ENCODE measurements around the gene SEPTIN10. TPM values are rescaled to one million over a fixed set of nuclear protein-coding genes. Genes with fewer than 3 reads are reported as not detected.

SEPTIN10 gene
- total RNA-seq, 2 donors from 2014 or later, result 41.5 to 69.8 TPM

GRCh38 chr2:109563288-109563687 lies 50.5 kb downstream of the SEPTIN10 start:
- Histone ChIP-seq H3K36me3 (no peaks in the 10 kb centered on the region), H3K9ac (ENCODE audit: low read depth in 2 of 2, low read length in 2 of 2) (no peak overlapping the region), H3K27ac (no peak overlapping the region), H3K27me3 (no peaks in the 10 kb centered on the region), H3K4me3 (no peak overlapping the region), H3K9me3 (no peaks in the 10 kb centered on the region), H3K4me1 (no peaks in the 10 kb centered on the region)
- intact Hi-C loops (cut with DNase I), result no loop called here
- DNase-seq, result no peak
- TF ChIP-seq, protein P1, sequence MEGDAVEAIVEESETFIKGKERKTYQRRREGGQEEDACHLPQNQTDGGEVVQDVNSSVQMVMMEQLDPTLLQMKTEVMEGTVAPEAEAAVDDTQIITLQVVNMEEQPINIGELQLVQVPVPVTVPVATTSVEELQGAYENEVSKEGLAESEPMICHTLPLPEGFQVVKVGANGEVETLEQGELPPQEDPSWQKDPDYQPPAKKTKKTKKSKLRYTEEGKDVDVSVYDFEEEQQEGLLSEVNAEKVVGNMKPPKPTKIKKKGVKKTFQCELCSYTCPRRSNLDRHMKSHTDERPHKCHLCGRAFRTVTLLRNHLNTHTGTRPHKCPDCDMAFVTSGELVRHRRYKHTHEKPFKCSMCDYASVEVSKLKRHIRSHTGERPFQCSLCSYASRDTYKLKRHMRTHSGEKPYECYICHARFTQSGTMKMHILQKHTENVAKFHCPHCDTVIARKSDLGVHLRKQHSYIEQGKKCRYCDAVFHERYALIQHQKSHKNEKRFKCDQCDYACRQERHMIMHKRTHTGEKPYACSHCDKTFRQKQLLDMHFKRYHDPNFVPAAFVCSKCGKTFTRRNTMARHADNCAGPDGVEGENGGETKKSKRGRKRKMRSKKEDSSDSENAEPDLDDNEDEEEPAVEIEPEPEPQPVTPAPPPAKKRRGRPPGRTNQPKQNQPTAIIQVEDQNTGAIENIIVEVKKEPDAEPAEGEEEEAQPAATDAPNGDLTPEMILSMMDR (IDR thresholded peaks at IDR 0.05), result no peak

GRCh38 chr2:109562421-109562820 lies 51.3 kb downstream of the SEPTIN10 start:
- H3K27ac ChIP-seq, result no peak overlapping the region
- H3K9me3 ChIP-seq, result no peaks in the 10 kb centered on the region
- H3K4me3 ChIP-seq, result no peak overlapping the region
- H3K4me1 ChIP-seq, result no peaks in the 10 kb centered on the region
- no peak for DNase-seq
- no peak overlapping the region for H3K9ac ChIP-seq (ENCODE audit: low read depth in 2 of 2, low read length in 2 of 2)
- H3K27me3 ChIP-seq, result no peaks in the 10 kb centered on the region
- H3K36me3 ChIP-seq, result no peaks in the 10 kb centered on the region
- intact Hi-C loops (cut with DNase I), result no loop called here
- TF ChIP-seq, protein P1 (IDR thresholded peaks at IDR 0.05), result no peak

- no peak overlapping the region for H3K4me3 ChIP-seq
These were observed 53.5 kb downstream of the SEPTIN10 start for GRCh38 chr2:109560265-109560664.

DNA sequence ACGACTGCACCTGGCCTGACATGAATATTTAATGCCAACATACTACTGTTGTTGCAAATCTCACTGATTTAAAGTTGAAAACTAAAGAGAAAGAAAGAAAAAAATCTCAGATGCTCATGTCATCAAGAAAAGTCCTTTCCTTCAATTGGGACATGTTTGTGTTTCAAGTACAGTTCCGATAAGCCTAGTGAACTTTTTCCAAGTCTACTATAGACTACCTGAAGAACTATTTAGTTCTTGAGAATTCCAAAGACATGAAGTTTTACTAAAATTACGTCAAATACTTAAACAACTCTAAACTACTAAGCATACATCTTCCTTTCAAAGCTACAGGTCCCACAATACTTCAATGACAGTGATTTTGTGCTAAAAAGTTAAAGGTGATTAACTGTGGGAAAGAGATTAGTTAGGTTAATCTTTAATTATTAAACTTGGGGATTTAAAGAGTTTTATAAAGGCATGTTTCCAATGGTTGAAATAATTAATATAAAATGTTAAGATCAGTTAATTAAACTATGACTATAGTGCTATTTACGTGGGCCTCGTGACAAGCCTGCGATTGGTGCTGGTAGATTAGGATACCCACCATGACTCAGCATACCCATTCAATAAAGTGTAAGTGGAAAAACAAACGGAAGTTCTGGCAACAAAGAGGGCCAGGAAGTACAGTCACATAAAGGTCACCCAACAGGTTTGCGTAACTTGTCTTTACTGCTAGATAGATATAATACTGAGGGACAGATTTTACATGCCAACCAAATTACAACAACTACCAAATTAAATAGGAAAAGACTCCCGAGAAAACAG lies 55.5 kb downstream of the SEPTIN10 start:
- Histone ChIP-seq H3K27ac (no peak overlapping the region), H3K4me1 (no peaks in the 10 kb centered on the region), H3K36me3 (no peaks in the 10 kb centered on the region), H3K27me3 (no peaks in the 10 kb centered on the region), H3K9me3 (no peaks in the 10 kb centered on the region), H3K9ac (ENCODE audit: low read depth in 2 of 2, low read length in 2 of 2) (no peak overlapping the region), H3K4me3 (no peak overlapping the region)
- TF ChIP-seq, protein P1 (IDR thresholded peaks at IDR 0.05), result no peak
- intact Hi-C loops (cut with DNase I), result no loop called here
- DNase-seq, result peak; percentile 39

More at GRCh38 chr2:109560265-109560664, 53.5 kb downstream of the SEPTIN10 start:
- intact Hi-C loops (cut with DNase I), result no loop called here
- DNase-seq, result no peak
- Histone ChIP-seq H3K27ac (no peak overlapping the region), H3K9me3 (no peaks in the 10 kb centered on the region), H3K36me3 (no peaks in the 10 kb centered on the region), H3K4me1 (no peaks in the 10 kb centered on the region), H3K27me3 (no peaks in the 10 kb centered on the region), H3K9ac (ENCODE audit: low read depth in 2 of 2, low read length in 2 of 2) (no peak overlapping the region)
- TF ChIP-seq, protein P1 (IDR thresholded peaks at IDR 0.05), result no peak

DNA sequence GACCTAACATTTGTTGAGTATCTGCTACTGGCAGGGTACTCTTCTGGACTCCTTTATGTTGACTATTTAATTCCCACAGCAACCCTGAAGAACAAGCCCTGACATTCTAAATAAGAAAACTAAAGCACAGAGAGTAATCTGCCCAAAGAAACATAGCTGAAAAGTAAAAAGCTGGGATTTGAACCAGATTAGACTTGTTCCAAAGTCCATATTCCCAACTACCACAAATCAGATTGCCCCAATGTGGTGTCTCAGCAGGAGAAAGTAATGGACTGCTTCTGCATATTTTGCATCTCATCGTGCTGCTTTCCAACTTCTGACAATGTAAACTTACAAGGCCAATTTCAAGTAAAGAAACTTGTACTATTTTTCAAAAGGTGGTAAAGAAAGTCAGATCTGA lies 56.5 kb downstream of the SEPTIN10 start:
- intact Hi-C loops (cut with DNase I), result no loop called here
- Histone ChIP-seq H3K27me3 (no peaks in the 10 kb centered on the region), H3K4me1 (no peaks in the 10 kb centered on the region), H3K4me3 (no peak overlapping the region), H3K9ac (ENCODE audit: low read depth in 2 of 2, low read length in 2 of 2) (no peak overlapping the region), H3K27ac (no peak overlapping the region), H3K36me3 (no peaks in the 10 kb centered on the region), H3K9me3 (no peaks in the 10 kb centered on the region)
- TF ChIP-seq, protein P1 (IDR thresholded peaks at IDR 0.05), result no peak
- no peak for DNase-seq

All from colonic mucosa (tissue), 4 donors.